ENCODE results near the gene CYS1. TPM values are rescaled to one million over a fixed set of nuclear protein-coding genes. Genes with fewer than 3 reads are reported as not detected.
"Not testable (repeated sequence)": the region's sequence is repeated elsewhere in the genome, so short reads cannot be mapped to it uniquely, and the experiment has no call there.

CYS1 gene
- polyA plus RNA-seq, 4 donors, result 6.1 to 100 (median 90.1) TPM

DNA sequence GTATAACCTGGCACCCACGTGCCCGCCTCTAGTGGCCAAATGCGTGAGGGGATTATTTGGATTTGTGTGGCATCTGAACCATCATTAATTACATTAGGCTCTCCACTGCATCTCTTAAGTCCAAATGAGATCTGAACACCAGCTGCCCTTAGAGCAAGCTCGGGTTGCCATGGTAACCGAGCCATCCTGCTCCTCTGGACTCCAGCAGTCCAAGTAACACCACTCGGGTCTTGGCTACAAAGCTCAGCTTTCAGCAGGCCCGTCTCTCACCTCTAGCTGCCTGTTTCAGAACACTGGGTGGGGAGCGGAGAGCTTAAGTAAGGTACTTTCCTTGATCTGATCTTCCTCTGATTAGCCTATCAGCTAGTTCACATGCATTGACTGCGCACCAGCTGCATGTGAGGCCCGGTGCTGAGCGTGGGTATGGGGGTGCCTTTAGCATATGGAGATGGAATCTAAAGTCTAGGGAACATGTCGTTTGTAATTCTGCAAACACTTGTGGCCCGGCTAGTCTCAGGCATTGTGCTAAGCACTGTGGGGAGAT, 14.1 kb upstream of the CYS1 start:
- DNase-seq (ENCODE audit: low read depth in 4 of 4, low spot score in 3 of 4), result no peak

DNA sequence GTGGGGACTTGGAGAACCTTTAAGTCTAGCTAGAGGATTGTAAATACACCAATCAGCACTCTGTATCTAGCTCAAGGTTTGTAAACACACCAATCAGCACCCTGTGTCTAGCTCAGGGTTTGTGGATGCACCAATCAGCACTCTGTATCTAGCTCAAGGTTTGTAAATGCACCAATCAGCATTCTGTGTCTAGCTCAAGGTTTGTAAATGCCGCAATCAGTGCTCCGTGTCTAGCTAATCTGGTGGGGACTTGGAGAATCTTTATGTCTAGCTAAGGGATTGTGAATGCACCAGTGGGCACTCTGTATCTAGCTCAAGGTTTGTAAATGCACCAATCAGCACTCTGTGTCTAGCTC, 11.7 kb upstream of the CYS1 start:
- DNase-seq (ENCODE audit: low read depth in 4 of 4, low spot score in 3 of 4), result not testable (repeated sequence)

DNA sequence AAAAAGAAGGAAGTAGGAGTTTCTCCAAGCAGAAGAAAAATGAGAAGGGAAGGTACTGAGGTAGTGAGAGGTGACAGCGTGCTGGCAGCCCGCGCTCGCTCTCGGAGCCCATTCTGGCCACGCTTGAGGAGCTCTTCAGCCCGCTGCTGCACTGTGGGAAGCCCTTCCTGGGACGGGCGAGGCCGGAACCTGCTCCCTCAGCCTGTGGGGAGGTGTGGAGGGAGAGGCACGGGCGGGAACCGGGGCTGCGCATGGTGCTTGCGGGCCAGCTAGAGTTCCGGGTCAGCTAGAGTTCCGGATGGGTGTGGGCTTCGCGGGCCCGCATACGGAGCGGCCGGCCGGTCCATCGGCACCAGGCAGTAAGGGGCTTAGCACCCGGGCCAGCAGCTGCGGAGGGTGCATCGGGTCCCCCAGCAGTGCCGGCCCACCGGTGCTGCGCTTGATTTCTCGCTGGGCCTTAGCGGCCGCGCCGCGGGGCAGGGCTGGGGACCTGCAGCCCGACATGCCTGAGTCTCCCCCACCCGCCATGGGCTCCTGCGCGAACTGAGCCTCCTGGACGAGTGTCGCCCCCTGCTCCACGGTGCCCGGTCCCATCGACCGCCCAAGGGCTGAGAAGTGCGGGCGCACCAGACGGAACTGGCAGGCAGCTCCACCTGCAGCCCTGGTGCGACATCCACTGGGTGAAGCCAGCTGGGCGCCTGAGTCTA, 11.1 kb upstream of the CYS1 start:
- DNase-seq (ENCODE audit: low read depth in 4 of 4, low spot score in 3 of 4), result no peak

DNA sequence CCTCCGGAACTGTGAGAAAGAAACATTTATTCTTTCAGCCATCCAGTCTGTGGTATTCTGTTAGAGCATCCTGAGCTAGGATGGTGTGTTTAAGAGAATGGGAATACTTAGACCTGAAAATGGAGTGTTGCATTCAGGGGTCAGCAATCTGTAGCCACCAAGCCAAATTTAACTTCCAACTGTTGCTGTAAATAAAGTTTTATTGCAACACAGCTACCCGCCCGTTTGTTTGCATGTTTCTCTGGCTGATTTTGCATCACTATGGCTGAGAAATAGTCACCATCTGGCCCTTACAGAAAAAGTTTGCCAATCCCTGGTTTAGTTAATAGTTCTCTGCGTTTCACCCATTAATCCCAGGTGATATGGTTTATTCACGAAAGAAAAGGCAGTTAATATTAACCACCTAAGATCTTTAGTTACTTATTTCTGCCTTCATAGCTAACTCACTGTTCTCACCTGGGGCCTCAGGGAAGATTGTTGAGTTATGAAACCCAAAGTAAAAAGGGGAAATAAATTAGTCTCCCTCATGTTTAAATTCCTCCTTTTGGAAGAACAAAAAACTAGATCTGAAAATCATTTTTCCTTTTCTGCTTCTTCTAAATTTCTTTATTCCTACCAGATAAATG, 9.5 kb upstream of the CYS1 start:
- no peak for DNase-seq (ENCODE audit: low read depth in 4 of 4, low spot score in 3 of 4)

DNA sequence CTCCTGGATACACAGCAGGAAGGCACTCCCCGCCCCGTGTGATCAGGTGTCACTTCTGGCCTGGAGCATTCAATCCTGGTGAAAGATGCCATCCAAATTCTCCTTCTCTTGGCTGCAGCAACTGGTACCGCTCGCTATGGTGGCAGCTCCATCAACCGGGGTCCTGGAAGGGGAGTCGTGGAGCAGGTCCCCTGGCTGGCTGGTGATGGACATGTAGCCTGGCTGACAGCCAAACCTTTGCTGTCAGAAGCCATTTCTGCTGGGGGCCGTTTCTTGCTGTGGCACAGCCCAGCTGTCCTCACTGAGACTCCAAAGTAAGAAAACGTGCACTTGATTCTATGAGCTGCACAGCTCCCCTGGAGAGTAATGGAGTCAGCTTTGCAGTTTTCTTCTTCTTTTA, 7.1 kb upstream of the CYS1 start:
- no peak for DNase-seq (ENCODE audit: low read depth in 4 of 4, low spot score in 3 of 4)

DNA sequence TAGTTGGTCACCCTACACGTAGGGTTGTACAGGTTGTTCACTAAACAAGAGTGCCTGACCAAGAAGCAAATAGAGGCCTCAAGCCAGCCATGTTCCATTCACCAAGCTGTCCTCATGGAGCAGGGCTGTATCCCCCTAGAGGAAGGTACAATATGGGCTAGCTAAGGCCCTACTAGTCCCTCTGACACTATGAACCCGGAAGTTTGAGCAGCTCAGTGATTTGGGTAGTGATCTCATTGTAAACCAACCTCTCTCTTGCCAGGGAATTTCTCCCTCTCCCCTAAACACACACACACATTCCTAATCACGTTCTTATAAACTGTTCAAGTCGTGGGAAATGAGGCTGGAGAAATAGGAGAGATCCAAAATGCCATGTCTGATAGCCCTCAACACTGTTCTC, 6.7 kb upstream of the CYS1 start:
- no peak for DNase-seq (ENCODE audit: low read depth in 4 of 4, low spot score in 3 of 4)

DNA sequence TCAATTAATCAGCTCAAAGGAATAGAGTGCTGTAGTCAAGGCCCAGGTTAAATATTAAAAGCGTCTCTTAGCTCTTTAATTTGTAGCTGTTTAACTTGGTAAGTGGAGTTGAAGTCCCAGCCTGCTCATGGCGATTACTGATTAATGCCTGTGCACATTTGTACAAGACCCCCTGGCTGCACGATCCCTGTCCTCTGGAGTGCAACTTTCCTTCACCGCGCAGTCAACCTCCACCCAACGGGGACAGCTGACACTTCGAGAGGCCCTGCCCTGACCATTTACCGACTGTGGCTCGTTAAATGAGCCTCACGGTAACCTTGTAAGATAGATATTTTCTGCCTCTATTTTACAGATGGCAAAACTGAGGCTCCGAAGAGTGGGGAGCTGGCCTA, 5.5 kb upstream of the CYS1 start:
- DNase-seq (ENCODE audit: low read depth in 4 of 4, low spot score in 3 of 4), result peak in 1 of 4 donors; percentile 58

DNA sequence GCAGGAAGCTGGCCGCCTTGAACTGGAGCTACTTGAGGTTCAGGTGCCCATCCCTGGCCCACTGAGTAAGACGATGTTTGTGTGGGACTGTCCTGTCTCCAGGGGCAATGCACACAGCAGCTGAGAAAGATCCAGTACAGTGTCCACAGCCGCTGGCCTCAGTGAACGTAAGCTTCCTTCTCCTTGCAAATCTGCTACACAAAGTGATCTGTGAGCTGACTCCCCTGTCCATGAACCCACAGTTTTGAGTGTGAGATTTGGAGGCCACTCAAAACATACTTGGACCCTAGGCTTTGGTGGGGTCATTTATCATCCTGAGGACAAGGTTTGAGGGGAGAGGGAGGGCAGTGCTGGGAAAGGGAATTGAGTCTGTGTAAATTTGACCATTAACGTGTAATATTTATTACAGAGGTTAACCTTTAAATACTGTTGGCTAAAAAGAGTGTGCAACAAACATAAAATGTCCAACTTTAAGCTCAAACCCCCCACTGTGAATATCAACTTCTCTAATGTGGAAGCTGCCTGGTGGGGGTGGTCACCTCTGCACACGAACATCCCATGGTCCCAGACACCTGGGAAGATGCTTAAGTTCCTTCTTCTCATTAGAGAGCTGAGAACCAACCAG, 4.9 kb upstream of the CYS1 start:
- DNase-seq (ENCODE audit: low read depth in 4 of 4, low spot score in 3 of 4), result no peak

DNA sequence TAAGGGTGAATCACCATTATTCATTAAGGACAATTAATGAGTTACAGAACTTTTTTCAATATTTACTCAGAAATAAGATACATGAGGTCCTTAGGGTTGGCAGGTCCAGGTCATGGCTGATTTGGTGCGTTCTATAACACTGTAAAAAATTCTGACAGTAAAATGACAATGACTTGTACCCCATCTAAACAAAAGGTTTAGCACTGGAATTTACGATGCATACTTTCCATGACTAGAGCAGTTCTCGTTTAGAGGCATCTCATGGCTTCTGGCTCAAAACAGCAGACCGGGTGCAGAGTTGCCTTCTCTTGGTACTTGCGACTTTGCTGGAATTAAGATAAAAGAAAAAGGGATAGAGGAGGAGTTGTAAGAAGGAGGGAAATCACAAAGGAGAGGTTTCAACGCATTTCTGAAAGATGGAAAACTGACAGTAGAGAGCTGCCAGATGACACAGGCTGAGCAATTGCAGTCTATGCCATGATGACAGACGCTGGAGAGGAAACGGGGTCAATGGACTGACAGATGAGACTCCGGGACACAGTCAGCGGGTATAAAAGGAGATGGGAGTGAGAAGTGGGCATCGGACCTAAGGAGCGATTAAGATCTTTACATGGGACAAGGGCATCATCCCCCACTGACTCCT, 4.1 kb upstream of the CYS1 start:
- DNase-seq (ENCODE audit: low read depth in 4 of 4, low spot score in 3 of 4), result no peak

DNA sequence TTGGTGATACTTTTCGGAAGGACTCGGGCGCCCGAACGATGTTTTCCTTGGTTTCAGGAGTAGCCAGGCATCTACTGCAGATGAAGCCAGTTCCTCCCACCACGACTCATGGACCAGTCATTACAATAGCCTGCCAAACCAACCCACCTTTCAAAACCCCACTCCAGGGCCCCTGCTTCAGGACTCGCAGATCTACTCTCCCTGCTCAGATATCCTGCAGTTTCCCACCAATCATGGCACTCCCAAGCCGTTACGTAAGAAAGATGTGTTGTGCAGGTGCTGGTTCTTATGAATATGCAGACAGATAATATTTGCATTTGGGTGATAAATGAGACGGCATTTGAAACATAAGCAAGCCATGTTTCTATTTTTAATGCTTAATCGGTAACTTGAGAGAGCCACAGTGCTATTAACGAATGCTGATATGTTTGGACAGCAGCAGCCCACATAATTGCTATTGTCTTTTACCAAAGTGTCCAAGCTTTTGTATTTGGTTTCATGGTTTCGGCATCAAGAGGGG, 3.5 kb upstream of the CYS1 start:
- DNase-seq (ENCODE audit: low read depth in 4 of 4, low spot score in 3 of 4), result no peak

DNA sequence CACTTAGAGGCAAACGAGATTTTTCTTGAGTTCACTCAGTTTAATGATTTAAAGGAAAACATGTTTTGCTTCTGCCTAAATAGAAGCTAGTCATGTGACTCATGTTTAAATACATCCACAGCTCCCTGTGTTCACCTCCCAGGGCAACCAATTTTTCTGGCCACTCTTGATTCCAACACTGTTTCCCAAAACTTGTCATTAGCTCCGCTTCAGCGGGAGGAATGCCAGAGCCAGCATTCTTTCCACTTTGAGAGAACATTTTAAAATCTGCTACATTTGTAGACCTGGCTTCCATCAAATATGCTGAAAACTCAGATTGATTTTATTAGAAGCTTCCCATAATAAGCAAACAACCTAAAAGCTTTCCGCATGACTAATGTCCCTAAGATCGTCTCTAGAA, 2.8 kb upstream of the CYS1 start:
- no peak for DNase-seq (ENCODE audit: low read depth in 4 of 4, low spot score in 3 of 4)

DNA sequence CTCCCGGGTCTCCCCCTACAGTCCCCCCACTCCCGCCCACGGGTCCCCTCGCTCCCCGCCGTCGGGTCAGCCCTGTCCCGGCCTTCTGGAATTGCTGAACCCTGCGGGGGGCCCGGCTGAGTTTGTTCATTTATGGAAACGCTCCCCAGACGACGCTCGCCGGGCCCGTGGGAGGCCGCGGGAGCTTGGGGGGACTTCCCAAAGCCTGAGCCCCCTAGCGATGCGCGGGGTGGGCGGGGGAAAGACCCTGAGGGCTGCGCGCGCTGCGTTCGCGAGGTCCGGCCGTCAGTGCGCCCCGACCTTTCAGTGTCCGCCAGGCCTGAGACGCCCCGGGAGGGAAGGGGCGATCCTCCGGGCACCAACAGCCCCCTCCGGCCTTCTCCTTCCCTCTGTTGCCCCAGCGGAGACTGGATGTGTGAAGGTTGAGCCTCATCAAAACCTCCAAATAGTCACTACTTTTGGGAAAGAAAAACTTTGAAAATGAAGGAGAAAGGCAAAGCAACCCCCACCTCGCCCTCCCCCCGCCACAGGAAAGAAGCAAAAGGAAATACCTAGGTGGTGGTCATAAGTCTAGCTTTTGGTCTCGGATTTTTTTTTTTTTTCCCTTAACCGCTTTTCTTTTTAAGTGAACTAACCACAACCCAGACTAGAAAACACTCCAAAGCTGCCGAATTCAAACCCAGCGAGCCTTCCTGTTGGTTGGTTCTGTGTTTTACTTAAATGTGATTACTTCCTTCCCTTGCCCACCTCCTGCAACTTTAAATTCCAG, 509 bp upstream of the CYS1 start:
- no peak for DNase-seq (ENCODE audit: low read depth in 4 of 4, low spot score in 3 of 4)

DNA sequence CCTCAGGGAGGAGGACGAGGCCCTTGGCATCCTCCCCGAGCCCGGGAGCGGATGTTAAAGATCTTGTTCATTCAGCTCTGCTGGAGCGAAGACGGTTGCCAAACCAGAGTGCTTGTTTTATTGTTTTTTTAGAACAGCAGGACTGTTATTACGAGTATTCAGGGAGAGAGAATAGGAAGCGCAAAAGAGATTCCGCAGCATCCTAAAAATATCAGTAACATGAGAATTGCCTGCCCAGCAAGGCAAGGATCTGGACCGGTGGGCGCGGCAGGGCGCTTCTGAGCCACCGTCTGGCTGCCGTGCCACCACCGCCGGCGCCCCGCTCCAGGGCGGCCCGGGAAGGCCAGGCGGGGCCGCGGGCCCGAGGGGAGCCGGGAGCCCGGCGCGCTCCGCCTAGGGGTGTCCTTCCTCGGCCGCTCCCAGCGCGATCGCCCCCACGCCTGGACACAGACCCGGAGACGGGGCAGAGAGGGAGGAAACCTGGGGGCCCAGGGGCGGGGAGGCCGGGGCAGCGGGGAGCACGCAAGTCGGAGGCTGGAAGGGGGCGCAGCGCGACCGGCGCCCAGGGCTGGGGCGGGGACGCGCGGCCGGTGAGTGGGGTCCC, 843 bp downstream of the CYS1 start:
- DNase-seq (ENCODE audit: low read depth in 4 of 4, low spot score in 3 of 4), result no peak

DNA sequence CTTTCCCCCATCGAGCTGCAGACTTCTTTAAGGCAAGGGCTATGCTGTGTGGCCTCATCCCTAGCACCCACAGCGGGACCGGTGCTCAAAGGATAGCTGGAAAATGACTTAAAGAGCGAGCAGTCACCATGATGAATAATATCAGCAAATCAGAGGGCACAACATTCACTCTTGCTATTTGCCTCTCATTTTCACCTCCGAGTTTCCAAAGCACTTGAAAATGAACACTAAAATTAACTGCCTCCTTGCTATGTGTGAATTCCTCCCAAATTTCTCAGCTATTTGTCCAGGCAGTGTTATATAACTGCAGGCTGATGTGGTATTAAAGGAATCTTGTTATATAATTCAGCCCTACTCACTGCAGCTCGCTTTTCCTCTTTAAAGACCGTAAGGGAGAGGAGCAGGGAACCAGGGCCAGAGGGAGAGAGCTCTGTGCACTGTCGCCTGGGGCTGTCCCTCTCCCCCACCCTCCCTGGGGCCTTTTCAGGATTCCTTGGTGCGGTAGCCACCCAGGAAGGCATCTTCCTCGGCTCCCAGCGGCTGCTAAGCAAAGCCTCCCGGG, 1.4 kb downstream of the CYS1 start:
- DNase-seq (ENCODE audit: low read depth in 4 of 4, low spot score in 3 of 4), result no peak

DNA sequence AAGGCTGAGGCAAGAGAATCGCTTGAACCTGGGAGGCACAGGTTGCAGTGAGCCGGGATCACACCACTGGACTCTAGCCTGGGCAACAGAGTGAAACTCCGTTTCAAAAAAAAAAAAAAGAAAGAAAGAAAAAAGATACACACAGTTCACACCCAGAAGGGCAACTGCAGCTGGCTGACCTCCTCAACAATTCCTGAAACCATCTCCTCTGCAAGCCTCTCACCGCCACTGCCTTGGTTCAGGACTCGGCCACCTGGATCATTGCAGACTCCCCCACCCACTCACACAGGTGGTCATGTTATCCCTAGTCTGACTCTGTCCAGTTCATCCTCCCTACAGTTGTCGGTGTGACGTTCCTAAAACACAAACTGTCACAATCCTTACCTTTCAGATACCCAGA, 2.2 kb downstream of the CYS1 start:
- DNase-seq (ENCODE audit: low read depth in 4 of 4, low spot score in 3 of 4), result no peak

DNA sequence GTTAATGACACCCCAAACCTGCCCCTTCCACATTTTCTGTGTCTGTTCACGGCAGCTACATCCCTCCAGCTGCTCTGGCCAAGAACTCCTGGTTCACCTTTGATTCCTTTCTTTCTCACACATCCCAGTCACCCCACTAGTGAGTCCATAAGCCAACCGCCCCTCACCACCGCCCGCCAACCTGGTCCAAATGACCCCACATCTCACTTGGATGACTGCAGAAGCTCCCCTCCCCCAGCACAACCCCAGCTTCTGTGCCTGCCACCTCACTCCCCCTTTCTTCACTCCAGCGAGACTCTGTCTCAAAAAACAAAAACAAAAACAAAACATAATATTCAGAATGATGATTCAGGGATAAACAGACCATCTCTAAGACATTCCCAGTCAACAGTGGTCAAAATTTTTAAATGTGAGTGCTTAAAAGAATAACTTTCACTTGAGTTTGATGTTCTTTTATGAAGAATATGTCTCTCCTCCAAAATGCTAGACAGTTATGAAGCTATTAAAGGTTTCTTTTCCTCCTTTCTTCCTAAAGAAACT, 3.2 kb downstream of the CYS1 start:
- no peak for DNase-seq (ENCODE audit: low read depth in 4 of 4, low spot score in 3 of 4)

DNA sequence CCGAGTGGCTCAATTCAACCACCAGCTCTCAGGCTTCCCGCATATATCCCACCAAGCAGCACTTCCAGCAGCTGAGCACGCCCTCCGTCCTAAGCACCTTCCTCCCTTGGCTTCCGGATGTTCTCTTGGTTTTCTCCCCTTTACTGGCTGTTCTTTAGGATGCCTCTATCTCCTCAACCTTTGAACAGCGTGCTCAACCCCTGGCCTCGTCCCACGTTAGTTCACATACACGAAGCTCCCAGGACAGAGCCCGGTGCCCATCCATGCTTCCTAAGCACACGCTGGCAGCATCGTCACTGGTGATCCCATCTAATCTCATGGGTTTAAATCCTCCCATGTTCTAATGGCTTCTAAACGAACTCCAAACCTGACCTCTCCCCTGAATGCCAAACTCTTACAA, 3.7 kb downstream of the CYS1 start:
- DNase-seq (ENCODE audit: low read depth in 4 of 4, low spot score in 3 of 4), result no peak

DNA sequence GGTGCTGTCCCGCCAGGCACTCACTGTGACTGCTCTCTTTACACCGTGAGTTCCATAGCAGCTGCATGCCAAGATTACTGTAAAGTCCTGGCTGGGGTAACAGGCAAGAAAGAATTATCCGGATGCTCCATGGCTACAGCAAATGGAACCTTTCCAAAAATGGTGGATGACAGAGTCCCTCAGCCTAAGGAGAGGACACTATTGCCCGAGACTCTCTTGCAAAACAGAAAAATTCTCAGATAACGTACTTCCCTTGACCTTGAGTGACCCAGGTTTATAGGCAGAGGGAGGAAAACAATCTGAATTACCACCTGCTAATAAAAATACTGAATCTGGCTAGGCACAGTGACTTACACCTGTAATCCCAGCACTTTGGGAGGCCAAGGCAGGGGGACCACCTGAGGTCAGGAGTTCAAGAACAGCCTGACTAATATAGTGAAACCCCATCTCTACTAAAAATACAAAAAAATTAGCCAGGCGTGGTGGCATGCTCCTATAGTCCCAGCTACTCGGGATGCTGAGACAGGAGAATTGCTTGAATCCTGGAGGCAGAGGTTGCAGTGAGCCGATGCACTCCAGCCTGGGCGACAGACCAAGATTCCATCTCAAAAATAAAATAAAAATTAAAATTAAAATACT, 4.5 kb downstream of the CYS1 start:
- no peak for DNase-seq (ENCODE audit: low read depth in 4 of 4, low spot score in 3 of 4)

DNA sequence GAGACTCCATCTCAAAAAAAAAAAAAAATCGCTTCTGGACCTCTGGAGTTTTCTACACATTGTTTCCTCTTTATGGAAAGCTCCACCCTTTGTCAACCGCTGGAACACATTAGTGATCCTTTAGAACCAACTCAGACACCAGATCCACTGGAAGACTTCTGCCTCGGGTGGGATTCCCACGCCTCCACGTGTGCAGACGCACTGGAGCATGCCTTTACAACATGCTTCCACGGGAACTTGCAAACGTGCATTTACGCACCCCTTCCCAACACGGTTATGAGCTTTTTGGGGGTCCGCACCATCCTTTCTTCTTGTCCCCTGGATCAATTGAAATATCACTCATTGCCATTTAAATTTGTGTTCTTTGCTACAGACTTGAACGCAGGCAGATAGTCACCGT, 5.1 kb downstream of the CYS1 start:
- DNase-seq (ENCODE audit: low read depth in 4 of 4, low spot score in 3 of 4), result no peak

Measured in left renal pelvis (tissue), 4 donors.